Body of pancreas (tissue), 4 donors: Measurements from ENCODE around the gene TMEM156.

ENCODE experiments used
- CTCF ChIP-seq, 7 experiments: fragments of 450-650 bp in 4 of 7; fragments of 200-600 bp in 3 of 7; sonication (generic) in 3 of 7; IDR thresholded peaks; one replicate each; pipeline ENCODE4 v1.5.1; 2016 to 2019; ENCODE audit warnings: antibody characterized with exemption in 7 of 7
- POLR2A ChIP-seq, 3 donors: fragments of 450-650 bp; IDR thresholded peaks; one replicate each; pipeline ENCODE4 v1.6.1; 2016; ENCODE audit warnings: antibody characterized with exemption in 3 of 3, mild to moderate bottlenecking in 2 of 3

- TF ChIP-seq CTCF (IDR thresholded peaks at IDR 0.05) (no peak), POLR2A (IDR thresholded peaks at IDR 0.05) (no peak)
These were observed 38.1 kb downstream of the TMEM156 start for GRCh38 chr4:38994135-38994534.
